Glutamatergic neuron (in vitro differentiated cells): ENCODE results near the gene WDFY4. TPM values are rescaled to one million over a fixed set of nuclear protein-coding genes. Genes with fewer than 3 reads are reported as not detected.

ENCODE experiments used
- DNase-seq: peaks from one replicate; pipeline ENCODE4 v3.0.0; 2022
- H3K27ac Mint-ChIP-seq: one replicate; pipeline ENCODE4 v1.8.0; 2020; ENCODE audit warnings: mild to moderate bottlenecking, mixed read lengths, inconsistent platforms; ENCODE audit not compliant: unreplicated experiment
- H3K27me3 Mint-ChIP-seq: one replicate; pipeline ENCODE4 v1.8.0; 2020; ENCODE audit warnings: mild to moderate bottlenecking, moderate library complexity, mixed read lengths, inconsistent platforms; ENCODE audit not compliant: unreplicated experiment
- H3K36me3 Mint-ChIP-seq: one replicate; pipeline ENCODE4 v1.8.0; 2020; ENCODE audit warnings: mild to moderate bottlenecking, mixed read lengths, inconsistent platforms; ENCODE audit not compliant: unreplicated experiment
- H3K4me1 Mint-ChIP-seq: one replicate; pipeline ENCODE4 v1.8.0; 2020; ENCODE audit warnings: mild to moderate bottlenecking, low read depth, mixed read lengths, inconsistent platforms; ENCODE audit not compliant: unreplicated experiment
- H3K4me3 Mint-ChIP-seq: one replicate; pipeline ENCODE4 v1.8.0; 2020; ENCODE audit warnings: mild to moderate bottlenecking, mixed read lengths, inconsistent platforms; ENCODE audit not compliant: unreplicated experiment
- H3K9me3 Mint-ChIP-seq: one replicate; pipeline ENCODE4 v1.8.0; 2020; ENCODE audit warnings: mild to moderate bottlenecking, moderate library complexity, mixed read lengths, inconsistent platforms; ENCODE audit not compliant: unreplicated experiment
- total RNA-seq: library from RNA; stranded (reverse); fragmentation: NEBNext Ultra II Directional; extraction: Animal tissue kit (Norgen Biotek cat#: 25700); gene quantifications from one replicate; pipeline ENCODE4 v1.2.1, GENCODE V29; 2021; ENCODE audit not compliant: unreplicated experiment
- TF ChIP-seq, protein P1 (sequence below): fragments of 200-600 bp; sonication (generic); IDR thresholded peaks from one replicate; pipeline ENCODE4 v1.5.0; 2021; ENCODE audit not compliant: partially characterized antibody, unreplicated experiment

WDFY4 gene
- total RNA-seq, 1 donor from 2014 or later, result not detected

DNA sequence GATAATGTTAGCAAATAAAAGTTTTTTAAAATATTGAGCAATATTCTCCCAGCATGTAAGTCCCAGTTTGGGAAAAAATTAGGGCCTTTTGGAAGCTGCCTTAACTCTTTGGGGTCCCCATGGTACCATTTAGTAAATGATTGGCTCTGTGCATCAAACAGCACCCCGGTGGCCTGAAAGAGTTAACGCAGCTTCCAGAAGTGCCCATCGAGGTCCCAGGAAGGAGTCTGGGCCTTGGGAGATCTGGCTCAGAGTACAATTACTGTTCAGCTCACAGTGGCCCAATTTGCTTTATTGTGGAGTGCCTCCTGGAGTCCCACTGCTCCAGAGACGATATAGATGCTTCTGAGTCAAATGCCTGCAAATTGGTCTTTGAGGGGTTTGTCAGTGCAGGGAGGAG, 31.7 kb downstream of the WDFY4 start:
- peaks cover 7% of the 10 kb centered on the region for H3K4me1 Mint-ChIP-seq
- no peak overlapping the region for H3K4me3 Mint-ChIP-seq
- TF ChIP-seq, protein P1, sequence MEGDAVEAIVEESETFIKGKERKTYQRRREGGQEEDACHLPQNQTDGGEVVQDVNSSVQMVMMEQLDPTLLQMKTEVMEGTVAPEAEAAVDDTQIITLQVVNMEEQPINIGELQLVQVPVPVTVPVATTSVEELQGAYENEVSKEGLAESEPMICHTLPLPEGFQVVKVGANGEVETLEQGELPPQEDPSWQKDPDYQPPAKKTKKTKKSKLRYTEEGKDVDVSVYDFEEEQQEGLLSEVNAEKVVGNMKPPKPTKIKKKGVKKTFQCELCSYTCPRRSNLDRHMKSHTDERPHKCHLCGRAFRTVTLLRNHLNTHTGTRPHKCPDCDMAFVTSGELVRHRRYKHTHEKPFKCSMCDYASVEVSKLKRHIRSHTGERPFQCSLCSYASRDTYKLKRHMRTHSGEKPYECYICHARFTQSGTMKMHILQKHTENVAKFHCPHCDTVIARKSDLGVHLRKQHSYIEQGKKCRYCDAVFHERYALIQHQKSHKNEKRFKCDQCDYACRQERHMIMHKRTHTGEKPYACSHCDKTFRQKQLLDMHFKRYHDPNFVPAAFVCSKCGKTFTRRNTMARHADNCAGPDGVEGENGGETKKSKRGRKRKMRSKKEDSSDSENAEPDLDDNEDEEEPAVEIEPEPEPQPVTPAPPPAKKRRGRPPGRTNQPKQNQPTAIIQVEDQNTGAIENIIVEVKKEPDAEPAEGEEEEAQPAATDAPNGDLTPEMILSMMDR, result no peak
- H3K9me3 Mint-ChIP-seq, result peaks cover 2% of the 10 kb centered on the region
- H3K36me3 Mint-ChIP-seq, result no peaks in the 10 kb centered on the region
- DNase-seq, result no peak
- no peak overlapping the region for H3K27ac Mint-ChIP-seq
- no peaks in the 10 kb centered on the region for H3K27me3 Mint-ChIP-seq

DNA sequence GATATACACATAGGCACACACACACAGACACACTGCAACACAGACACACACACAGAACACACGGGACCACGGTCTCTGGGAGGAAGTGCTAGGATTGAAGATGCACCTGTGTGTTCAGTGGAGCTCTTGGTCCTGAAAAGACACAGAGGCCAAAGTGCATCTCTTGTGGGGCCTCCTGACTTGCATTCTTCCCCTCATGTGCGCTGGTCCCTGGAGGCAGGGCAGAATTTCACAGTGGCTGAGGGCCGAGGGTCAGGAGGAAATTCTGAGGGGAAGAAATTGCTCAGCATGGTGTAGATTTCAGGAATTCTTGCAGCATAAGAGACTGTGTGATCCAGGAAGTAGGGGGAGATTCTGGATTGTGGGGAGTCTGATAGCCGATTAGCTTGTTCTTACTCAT, 35.9 kb downstream of the WDFY4 start:
- no peak overlapping the region for H3K4me3 Mint-ChIP-seq
- H3K4me1 Mint-ChIP-seq, result peaks cover 6% of the 10 kb centered on the region
- H3K9me3 Mint-ChIP-seq, result peaks cover 2% of the 10 kb centered on the region
- H3K27ac Mint-ChIP-seq, result no peak overlapping the region
- TF ChIP-seq, protein P1, result no peak
- H3K27me3 Mint-ChIP-seq, result no peaks in the 10 kb centered on the region
- no peaks in the 10 kb centered on the region for H3K36me3 Mint-ChIP-seq
- DNase-seq, result no peak

DNA sequence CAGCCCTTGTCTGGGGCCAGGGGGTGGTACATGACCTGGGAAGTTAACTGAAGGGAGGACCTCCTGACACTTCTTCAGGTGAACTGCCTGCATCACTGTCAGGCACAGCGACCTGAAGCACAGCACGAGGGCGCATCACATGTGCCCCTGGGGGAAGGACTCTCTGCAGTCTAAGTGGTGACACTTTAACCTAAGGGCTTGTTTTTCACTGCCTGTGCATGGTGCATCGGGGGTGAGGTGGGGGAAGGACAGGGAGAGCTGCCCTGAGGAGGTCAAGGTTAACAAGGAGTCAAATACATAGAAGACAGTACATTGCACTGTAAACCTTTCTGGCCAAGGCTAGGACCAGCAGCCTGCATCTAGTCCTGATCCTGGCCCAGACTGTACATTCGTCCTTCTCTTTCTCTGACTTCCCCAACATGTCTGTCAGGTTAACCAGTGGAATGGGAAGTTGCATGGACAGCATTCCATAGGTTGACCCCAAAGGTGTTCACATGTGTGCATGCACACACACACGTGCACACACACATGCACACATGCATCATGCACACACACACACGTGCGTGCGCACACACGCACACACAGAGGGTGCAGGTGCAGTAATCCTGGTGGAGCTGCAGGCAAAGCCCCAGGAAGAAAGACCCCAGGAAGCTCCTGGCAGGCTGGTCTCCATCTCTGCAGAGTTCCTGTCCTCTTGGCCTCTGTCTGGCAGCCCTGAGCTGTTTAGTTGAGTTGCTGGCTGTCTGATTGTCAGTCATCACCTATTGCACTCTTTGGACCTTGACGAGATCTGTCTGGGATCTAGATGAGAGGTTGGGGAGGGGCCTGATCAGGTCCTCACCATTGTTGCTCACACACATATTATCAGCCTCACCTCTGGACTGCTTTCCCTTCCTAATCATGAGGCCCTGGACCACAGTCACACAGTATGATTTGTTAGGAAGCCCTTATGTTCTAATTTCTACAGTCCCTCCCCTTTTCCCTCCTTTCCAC, 37.8 kb downstream of the WDFY4 start:
- Mint-ChIP-seq H3K36me3 (no peaks in the 10 kb centered on the region), H3K27ac (no peak overlapping the region), H3K9me3 (peaks cover 2% of the 10 kb centered on the region), H3K27me3 (peaks cover 4% of the 10 kb centered on the region), H3K4me3 (no peak overlapping the region), H3K4me1 (peaks cover 6% of the 10 kb centered on the region)
- DNase-seq, result no peak
- TF ChIP-seq, protein P1, result no peak

DNA sequence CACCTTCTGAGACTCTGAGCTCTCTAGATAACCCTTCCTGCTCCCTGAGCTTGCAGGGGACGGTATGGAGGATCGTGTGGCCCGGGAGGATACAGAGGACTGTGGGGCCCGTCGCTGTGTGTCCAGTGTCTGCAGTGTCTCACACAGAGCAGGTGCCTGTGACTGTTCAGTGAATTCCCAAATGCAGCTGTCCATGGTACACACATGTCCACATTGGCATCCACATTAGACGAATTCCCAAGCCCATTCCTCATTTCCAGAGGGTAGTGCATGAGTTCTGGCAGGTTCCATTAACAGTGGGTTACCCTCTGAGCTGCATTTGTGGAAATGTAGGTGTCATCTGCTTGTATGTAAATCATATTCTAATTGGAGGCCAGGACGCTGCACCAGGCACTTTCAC, 39.5 kb downstream of the WDFY4 start:
- Mint-ChIP-seq H3K4me1 (peaks cover 6% of the 10 kb centered on the region), H3K4me3 (no peak overlapping the region), H3K27me3 (peaks cover 4% of the 10 kb centered on the region), H3K27ac (no peak overlapping the region), H3K9me3 (no peaks in the 10 kb centered on the region), H3K36me3 (no peaks in the 10 kb centered on the region)
- DNase-seq, result no peak
- TF ChIP-seq, protein P1, result no peak

DNA sequence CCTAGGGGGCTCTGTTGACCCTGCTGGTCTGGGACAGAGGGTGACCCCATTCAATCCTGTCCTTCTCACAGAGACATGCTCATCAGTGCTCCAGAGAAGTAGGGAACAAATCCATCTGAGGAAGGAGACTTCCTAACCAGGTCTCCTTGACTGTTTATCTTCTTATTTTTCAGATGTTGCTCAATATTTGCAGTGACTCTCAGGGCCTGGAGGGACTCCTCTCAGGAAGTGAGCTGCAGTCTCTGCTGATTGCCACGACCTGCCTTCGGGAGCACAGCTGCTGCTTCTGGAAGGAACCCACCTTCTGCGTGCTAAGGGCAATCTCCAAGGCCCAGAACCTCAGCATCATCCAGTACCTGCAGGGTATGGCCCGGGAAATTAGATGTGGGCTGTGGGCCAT, 41.0 kb downstream of the WDFY4 start:
- Mint-ChIP-seq H3K36me3 (no peaks in the 10 kb centered on the region), H3K27ac (no peak overlapping the region), H3K27me3 (peaks cover 4% of the 10 kb centered on the region), H3K4me3 (no peak overlapping the region), H3K9me3 (peaks cover 2% of the 10 kb centered on the region), H3K4me1 (no peaks in the 10 kb centered on the region)
- no peak for DNase-seq
- TF ChIP-seq, protein P1, result no peak
